AG10803 (cell line): ENCODE data around the gene KCTD17.

Experiments
- DNase-seq: peaks from one replicate; pipeline ENCODE4 v3.0.0; 2010; ENCODE audit warnings: low read depth
- H3K4me3 ChIP-seq: 2 replicates; pipeline ENCODE4 v1.5.1; 2011; ENCODE audit warnings: mild to moderate bottlenecking, low read length, control low read depth
- CTCF ChIP-seq: conservative IDR thresholded peaks from 2 replicates; pipeline ENCODE4 v1.5.1; 2011; ENCODE audit warnings: mild to moderate bottlenecking, low read length, control low read depth, inconsistent platforms

Gene KCTD17

GRCh38 chr22:37105154-37105553, 53.6 kb downstream of the KCTD17 start:
- no peak for TF ChIP-seq CTCF
- DNase-seq, result no peak
- H3K4me3 ChIP-seq, result no peak overlapping the region

DNA sequence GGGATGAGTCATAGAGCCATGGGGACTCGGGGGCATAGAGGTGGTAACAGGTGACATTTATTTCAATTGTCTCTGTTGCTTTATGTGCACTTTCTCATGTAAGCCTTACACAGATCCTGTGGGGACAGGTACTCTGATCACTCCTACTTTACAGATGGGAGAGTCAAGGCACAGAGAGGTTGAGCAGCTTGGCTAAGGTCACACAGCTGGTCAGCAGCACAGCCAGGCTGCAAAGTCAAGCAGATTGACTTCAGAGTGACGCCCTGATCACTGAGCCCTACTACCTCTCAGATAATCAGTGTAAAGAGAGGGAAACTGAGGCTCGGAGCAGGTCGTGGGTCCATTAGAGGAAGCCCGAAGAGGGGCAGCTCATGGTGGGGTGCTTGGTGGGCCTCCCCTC, 54.4 kb downstream of the KCTD17 start:
- DNase-seq, result no peak
- H3K4me3 ChIP-seq, result no peak overlapping the region
- no peak for TF ChIP-seq CTCF

DNA sequence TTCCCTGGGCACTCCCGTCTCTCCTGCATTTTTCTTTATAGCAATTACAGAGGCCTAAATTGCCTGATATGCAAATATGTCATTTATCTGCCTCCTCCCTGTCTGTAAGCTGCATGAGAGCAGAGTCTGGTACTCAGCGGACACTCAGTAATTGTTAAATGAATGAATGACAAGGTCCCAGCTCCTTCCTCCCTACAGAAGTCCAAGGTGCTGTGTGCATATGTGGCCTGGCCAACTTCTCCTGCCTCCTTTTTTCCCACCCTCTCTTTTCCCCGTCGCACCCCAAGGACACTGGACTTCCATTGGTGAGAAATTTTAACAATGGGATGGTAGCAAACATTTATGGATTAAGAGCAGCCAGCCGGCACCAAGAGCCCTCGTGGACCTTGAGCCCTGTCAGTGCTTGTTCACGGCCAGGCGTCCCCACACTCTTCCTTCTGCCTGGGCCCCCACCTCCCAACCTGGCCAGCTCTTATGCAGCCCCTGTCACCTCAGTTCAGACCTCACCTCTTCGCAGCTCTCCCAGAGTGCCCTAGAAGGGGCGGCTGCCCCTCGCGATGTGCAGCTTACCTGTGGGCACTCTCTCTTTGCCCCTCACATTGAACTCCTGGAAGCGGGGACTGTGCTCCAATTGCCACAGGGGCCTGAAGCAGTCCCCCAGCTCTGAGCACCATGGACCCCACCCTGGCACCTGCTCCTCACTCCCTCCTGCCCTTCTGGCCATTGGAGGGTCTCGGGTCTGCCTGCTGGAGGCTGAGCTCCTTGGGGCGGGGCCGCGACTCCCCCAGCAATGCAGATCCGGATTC, 56.5 kb downstream of the KCTD17 start:
- no peak for TF ChIP-seq CTCF
- DNase-seq, result no peak
- H3K4me3 ChIP-seq, result no peak overlapping the region

DNA sequence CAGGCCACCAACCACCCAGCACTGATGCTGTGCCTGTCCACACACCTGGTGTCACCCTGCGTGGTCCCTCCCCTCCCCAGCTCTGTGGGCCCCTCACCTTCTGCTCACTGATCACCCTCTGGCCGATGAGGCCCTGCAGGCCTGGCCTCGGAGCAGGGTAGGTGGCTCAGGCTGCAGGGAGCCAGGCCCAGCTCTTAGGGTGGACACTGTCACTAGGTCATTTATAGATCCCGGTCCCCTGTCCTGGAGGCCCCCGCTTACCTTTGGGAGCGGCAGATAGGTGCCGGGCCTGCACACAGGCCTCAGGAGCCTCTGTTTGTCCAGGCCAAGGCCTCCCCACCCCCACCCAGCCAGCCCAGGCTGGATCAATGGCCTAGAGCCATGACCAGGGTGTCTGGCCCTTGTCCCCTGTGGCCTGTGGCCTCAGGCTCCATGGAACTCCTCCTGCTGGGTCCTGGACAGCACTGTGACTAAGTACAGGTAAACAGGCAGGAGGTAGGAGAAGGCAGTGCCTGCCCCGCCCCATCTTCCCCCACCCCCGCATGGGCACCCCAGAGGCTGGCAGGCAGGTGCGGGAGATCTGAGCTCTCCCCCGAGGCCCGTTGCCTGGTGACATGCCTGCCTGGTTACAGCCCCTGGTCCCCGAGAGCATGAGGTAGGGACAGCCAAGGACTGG, 57.8 kb downstream of the KCTD17 start, which contains the start of gene TMPRSS6:
Gene TMPRSS6 (minus strand): TSS at position 472 of the 676 bp plus-strand sequence. CDS start 6,296 bp downstream, outside the sequence.
- no peak within 1 kb of the TSS for H3K4me3 ChIP-seq
- DNase-seq, result no peak
- no peak for TF ChIP-seq CTCF

- DNase-seq, result no peak
- no peak for TF ChIP-seq CTCF
- no peak overlapping the region for H3K4me3 ChIP-seq
Measured at GRCh38 chr22:37111156-37111717, 59.7 kb downstream of the KCTD17 start.

GRCh38 chr22:37112084-37112728, 60.7 kb downstream of the KCTD17 start:
- no peak for TF ChIP-seq CTCF
- DNase-seq, result no peak
- no peak overlapping the region for H3K4me3 ChIP-seq
